NK-92 (cell line): Measurements from ENCODE around the gene HDAC4.
"Not testable (repeated sequence)": the region's sequence is repeated elsewhere in the genome, so short reads cannot be mapped to it uniquely, and the experiment has no call there.

Source experiments
- DNase-seq: peaks from one replicate; lab custom pipeline; 2025; ENCODE audit not compliant: unreplicated experiment; lab: John Stamatoyannopoulos, UW

Gene HDAC4

DNA sequence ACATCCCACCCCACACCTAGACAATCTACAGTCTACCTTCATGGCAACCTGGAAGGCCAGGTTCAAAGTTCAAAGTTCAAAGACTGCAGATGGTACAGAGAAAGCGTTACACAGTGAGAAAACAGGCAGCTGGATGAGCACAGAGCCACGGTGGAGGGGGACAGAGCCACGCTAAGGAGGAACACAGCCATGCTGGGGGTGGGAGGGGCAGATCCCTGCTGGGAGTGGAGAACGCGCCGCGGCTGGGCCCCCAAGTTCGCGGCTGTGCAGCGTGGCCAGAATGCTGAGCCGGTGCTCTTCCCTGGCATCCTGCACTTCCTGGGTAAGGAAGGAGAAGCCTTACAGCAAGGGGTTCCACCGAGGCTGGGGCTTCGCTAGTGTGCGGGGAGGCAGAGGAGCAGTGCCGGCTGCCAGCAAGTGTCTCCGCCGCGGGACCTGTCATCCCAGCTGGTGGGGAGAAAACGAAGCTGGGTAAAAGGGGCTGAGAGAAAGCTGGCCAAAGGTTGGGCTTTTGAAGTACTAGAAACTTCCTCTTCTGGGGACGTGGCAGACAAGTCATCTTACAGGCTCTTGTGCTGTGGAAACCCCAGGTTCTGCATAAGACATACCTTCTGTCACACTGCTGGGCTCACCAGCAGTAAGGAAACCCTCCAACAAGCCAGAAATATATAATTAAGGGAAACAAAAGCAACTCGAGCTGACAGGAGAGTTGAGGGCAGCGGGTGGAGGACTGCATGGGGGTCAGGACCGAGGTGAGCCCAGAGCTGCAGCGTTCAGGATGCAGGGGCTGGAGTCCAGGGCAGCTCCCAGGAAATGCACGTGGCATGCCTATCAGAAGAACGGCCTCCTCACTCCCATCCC, 115.5 kb downstream of the HDAC4 start:
- DNase-seq = no peak

- no peak for DNase-seq
Measured at GRCh38 chr2:239283961-239284795, 116.6 kb downstream of the HDAC4 start.

DNA sequence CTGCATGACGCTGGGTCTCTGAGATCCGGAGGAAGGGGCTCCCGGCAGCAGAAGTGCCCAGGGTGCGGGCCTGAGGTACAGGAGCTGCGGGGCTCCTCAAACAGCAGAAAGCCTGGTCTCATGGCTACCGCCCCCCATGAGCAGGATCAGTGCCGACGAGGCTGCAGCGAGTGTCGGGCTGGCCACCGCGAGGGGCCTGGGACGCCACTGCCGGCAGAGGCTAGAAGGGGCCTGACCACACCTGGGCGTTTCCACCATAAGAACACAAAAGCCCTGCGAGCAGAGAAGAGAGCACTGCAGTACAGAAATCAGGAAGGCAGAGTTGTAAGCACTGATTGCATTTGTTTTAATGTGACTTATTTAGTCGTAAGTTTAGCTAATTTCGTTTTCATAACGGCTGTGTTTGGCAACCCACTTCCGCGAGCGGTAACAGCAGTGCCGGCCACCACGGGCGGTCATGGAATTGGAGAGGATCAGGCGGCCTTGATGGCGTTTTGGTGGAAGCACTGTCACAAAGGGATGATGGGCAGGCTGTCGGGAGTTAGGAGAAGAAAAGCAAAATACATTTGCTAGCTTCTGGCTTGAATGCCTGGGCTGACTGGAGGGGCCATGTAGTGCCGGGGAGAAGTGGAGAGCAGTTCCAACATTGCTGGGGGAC, 117.4 kb downstream of the HDAC4 start:
- DNase-seq = no peak

- DNase-seq = no peak
Measured at GRCh38 chr2:239282448-239283287, 118.2 kb downstream of the HDAC4 start.

DNA sequence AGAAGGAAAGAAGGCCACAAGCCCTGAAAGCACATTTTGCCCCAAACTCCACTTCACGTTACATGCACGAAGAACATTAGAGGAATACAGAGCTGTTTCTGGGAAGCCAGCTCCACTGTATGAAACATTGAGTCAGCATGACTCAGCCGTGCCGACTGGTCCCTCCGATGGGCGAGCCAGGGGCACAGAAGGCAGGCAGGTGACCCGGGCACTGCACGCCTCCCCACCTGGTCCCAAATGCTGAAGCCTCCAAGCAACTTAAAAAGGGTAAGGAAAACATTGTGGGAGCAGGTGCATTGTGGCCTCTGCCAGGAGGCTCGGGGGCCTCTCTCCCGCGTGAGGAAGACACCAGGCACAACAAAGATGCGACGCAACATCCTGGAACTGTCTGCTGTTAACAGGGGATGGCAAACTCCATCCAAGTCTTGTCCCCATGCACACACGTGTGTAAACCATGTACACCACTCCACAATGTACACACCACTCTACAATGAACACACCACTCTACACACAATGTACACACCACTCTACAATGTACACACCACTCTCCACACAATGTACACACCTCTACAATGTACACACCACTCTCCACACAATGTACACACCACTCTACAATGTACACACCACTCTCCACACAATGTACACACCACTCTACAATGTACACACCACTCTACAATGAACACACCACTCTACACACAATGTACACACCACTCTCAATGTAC, 120.4 kb downstream of the HDAC4 start:
- not testable (repeated sequence) for DNase-seq

GRCh38 chr2:239279508-239280295, 121.1 kb downstream of the HDAC4 start:
- DNase-seq = no peak

GRCh38 chr2:239278941-239279365, 121.9 kb downstream of the HDAC4 start:
- DNase-seq = no peak

- no peak for DNase-seq
Measured at GRCh38 chr2:239278361-239278760, 122.5 kb downstream of the HDAC4 start.

DNA sequence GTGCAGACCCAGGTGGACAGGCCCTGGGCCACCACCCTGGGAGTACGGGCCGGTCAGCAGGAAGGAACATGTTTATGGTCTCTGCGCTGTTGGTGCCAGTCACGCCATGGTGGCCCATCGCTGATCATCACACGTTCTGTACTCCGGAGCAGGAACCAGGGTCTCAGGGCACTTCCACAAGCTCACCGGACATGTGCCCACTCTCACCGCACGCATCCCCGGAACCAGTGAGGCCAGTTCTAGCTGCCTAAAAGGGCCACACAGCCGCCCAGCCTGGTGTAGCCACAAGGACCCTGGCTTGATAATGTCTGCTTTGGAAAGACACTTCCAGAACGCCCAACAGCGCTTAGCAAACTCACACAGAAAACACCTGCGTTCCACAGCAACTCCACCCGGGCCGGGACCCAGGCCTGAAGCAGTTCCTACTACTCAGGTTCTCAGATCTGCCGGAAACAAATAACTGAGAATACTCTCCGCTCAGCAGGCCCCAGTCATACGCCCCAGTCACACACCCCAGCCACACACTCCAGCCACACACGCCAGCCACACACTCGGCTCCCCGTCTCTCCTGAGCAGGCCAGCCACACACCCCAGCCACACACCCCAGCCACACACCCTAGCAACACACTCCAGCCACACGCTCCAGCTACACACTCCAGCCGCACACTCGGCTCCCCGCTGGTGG, 123.3 kb downstream of the HDAC4 start:
- DNase-seq = no peak

DNA sequence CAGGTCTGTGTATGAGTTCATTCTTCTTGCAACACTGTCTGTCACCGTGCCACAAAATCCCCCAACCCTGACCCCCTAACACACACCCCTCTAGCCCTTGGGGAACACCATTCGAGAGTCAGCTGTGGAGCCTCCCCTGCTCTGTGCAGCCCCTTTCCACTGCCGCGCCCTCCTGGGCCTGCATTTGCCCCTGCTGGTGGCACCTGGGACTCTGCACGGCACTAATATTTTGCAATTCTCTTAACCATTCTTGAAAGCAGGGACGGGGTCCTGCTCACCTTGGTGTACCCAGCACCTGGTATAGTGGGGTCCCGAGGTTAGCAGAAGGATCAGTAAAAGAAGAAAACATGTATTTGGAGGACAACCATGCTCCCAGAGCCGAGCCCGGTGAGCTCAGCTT, 124.0 kb downstream of the HDAC4 start:
- no peak for DNase-seq

GRCh38 chr2:239275847-239276831, 124.7 kb downstream of the HDAC4 start:
- no peak for DNase-seq

GRCh38 chr2:239275044-239275685, 125.7 kb downstream of the HDAC4 start:
- no peak for DNase-seq

- DNase-seq = no peak
Measured at GRCh38 chr2:239274391-239275043, 126.3 kb downstream of the HDAC4 start.

- DNase-seq = no peak
Measured at GRCh38 chr2:239273280-239274234, 127.3 kb downstream of the HDAC4 start.

- no peak for DNase-seq
Measured at GRCh38 chr2:239272626-239273025, 128.2 kb downstream of the HDAC4 start.
